Measurements from ENCODE around the gene POMGNT1.

POMGNT1 gene

DNA sequence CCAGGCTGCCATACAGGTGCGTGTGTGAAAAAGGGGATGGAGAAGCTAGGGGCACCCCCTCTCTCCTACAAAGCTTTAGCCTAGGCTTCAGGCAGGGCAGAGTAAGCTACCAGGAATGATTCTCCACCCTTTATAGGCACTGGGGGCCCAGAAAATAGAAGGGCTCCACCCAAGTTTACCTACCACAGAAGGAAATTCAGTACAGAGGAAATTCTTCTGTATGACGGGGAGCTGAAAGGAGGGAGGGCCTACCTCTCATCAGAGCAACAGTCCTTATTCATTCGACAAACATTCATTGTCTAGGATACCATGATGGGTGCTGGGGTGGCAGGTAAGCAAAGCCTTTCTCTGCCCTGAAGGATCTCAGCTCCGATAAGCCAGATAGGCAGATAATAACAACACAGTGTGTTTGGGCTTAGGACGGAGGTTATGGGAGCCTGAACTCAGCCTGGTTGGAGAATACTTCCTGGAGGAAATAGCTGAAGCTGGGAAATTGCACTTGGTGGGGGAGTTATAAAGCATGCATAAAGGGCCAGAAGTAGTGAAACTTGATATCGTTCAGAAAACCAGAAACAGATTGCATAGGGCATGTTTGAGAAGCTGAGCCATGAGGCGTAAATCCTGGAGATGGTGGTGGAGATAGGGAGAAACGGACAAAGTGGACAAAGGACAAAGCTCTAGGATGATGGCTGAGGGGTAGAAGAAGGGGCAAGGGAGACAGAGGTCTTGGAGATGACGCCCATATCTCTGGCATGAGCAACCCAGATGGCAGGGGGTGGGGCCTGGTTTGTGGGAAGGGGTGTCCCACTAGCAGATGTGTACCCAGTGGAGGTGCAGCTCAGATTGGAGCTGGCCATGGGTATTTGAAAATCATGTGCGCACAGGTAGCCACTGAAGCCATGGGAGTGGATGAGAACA, 16.6 kb downstream of the POMGNT1 start:
- DNase-seq, result no peak

DNA sequence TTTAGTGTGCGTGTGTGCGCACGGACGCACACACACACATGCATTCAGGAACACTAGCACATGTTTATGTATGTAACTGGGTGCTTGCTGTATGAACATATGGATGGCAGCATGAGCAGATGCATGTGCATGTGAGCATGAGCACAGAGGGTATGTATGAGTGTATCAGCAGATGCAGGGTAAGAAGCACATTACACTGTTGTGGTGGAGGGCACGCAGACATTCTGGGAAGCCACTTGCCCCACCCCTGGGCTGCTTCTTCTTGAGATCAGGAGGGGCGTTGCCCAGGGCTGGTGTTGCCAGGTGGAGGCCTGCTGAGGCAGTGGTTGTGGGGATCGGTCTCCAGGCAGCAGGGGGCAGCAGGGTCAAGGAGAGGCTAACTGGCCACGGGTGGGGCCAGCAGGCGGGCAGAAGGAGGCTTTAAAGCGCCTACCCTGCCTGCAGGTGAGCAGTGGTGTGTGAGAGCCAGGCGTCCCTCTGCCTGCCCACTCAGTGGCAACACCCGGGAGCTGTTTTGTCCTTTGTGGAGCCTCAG, 18.1 kb downstream of the POMGNT1 start:
- DNase-seq, result peak; percentile 52

DNA sequence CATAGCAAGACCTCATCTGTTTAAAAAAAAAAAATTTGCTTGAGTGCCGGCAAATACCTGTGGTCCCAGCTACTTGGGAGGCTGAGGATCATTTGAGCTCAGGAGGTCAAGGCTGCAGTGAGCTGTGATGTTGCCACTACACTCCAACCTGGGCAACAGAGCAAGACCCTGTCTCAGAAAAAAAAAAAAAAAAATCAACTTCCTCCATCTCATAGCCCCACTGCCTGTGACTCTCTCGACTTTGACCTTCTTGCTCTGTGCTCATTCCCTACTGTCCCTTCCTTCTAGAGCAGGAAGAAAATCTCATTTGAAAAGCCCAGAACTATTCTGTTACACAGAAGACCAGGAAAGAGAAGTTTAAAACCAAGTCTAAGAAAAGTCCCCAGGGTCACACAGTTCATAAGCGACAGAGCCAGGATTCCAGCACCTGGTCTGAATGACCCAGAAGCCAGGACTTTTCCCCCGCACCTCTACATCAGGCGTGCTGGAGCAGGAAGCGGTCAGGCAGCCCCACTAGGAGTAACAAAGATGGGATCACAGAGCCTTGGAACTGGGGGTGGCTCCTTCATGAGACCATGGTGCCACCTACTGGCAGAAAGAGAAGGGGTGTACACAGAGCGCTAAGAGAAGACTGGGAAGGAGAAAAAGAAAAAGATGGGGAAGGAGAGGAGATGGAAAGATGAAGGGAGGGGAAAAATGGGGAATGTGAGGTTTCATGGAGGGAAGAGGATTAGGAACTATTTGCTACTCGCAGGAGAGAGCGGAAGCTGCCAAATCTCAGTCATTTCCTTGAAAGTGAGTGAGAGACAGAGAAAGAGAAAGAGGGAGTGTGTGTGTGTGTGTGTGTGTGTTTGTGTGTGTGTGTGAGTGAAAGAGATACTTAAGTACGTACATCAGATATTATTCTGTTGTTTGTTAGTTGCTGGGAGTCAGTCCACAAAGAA, 18.8 kb downstream of the POMGNT1 start:
- peak; percentile 92 for DNase-seq

DNA sequence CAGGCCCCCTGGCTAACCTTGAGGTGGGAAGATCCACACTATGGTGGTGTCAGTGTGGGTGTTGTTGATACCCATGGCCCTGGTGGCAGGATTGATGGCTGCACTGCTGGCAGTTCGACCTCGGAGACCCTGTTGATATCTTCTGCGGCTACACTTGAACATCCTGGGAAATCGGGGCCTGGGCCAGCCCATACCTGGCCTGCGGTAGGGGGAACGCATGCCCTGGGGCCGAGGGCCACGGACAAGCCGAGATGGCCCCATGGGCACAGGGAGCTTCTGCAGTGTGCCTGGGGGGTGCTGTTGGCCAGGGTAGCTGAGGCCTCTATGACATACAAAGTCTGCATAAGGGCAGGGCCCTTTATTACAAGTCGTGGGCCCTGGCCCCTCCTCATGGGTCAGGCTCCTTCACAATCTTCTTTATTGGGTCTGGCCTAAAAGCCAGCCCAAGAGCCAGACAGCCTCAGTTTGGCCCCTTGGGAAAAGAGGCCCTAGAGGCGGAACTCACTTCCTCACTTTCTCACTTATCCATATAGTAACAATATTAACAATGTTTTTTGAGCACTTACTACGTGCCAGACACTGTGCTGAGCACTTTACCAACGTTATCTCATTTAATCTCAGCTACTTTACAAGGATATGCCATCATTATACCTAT, 21.9 kb downstream of the POMGNT1 start, which contains the start of gene P3R3URF:
Gene P3R3URF, minus strand, starts transcription at position 278 of the 655 bp plus-strand sequence. Its CDS starts 17 bp downstream, at position 261.
- no peak for DNase-seq

DNA sequence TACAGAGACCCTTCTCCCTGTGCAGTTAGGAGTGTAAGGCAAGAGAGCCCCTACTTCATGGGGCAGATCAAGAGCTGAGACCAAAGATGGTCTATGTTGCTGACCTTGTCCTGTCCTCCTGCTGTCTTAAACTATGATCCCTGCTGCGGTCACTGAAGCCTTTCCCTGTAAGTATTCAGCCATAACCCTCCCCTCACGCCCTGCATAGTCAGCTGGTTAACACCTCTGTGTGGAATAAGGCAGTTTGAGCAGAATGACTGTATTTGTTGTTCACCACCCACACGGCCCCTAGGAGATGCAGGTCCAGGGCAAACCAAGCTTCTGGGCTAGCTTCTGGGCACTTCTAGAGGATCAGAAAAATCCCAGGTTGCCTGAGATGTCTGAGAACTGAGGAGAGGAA, 23.0 kb downstream of the POMGNT1 start:
- DNase-seq, result no peak

DNA sequence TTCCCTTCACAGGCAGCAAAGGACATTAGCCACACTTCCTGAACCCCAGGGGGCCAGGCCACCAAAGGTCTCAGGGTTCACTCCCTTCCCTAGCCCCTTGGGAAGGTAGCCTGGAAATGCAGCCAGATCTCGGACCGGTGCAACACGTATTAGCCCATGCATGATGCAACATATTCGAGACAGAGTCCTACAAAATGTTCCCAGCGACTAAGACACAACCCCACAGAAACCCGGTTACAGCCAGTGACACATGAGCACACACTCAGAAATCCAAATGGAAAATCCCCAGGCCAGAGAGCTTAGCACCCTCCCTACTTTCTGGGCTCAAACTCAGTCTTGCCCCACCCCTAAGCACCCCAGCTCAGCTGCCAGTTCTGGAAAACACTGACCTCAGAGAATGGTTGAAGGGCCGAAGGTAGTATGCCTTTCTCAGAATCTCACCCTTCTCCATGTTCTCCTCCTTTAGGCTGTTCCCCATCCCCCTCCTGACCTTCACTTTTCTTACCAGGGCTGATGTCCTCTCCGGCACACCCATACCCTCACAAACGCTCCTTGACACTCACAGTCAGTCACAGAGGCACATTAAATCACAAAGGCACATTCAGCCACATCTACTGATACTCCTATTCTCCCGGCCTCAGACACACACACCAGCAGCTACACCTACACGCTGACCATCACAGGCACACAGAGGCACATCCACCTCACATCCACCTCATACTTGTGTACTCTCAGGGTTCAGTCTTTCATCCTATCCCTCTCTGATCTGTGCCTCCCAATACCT, 23.6 kb downstream of the POMGNT1 start, which contains the start of gene TSPAN1:
Gene TSPAN1, plus strand, starts transcription at position 640 of the 784 bp plus-strand sequence. CDS start 6,021 bp downstream, outside the sequence.
- no peak for DNase-seq

DNA sequence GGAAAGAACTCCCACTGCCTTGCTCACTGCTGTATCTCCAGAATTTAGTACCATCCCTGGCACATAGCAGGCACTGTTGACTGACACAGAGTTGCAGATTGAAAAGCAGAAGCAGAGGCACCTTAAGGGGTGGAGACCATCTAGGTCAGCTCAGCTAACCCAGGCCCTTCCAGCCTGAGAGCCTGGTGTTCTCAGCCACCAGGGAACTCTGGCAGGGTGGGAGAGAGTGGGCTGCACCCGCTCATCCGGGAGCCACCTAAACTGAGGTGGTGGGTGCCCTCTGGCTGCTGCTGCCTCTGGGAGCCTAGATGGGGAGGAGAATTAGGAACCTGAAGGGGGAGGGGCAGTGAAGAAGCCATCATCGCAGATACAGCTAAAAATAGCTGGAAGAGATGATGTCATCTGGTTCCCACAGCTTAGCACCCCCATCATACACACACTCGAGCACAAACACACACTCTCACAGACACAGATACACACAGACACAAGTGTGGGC, 24.8 kb downstream of the POMGNT1 start:
- DNase-seq, result no peak

DNA sequence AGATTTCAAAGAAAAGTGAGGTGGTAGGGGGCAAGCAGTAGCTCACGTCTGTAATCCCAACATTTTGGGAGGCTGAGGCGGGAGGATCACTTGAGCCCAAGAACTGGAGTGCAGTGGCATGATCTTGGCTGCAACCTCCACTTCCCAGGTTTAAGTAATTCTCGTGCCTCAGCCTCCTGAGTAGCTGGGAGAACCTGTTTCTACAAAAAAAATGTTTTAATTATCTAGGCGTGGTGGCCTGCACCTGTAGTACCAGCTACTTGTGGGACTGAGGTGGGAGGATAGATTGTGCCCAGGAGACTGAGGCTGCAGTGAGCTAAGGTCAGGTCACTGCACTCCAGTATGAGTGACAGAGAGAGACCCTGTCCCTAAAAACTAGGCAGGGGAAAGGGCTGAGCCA, 25.9 kb downstream of the POMGNT1 start:
- DNase-seq, result no peak

DNA sequence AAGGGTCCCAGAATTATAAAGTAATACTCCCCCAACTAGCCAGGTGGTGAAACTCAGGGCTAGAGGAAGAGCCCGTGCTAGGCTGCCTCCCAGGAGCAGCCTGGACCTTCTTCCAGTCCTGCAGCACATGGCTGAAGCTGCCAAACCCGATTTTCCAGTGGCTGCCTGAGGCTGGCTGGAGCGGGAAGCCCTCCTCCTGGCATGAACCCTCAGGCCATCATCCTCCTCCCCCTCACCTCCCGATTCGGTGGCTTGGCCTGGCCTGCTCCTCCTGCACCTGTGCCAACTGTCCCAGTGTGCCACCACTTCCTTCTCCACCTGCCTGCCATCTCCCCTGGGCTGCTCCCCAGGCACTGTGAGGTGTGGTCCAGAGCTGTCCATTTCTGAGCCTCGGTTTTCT, 26.4 kb downstream of the POMGNT1 start:
- DNase-seq, result no peak

DNA sequence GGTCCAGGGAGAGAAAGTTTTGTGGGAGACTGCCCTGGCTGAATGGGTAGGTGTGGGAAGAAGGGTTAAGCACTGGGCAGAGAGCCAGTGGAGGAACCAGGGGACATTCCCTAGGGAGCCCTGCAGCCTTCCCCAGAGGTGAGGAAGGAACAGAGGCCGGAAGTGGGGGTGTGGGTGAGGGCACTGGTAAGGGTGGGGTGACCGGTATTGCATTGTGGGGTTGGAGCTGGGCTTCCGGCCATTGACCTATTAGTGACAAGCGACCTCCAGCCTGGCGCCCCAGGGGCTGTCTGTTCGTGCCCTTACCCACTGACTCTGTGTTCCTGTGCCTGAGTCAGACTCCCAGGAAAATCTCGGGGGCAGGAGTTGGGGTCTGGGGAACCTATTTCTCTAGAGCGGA, 26.9 kb downstream of the POMGNT1 start:
- DNase-seq, result no peak

DNA sequence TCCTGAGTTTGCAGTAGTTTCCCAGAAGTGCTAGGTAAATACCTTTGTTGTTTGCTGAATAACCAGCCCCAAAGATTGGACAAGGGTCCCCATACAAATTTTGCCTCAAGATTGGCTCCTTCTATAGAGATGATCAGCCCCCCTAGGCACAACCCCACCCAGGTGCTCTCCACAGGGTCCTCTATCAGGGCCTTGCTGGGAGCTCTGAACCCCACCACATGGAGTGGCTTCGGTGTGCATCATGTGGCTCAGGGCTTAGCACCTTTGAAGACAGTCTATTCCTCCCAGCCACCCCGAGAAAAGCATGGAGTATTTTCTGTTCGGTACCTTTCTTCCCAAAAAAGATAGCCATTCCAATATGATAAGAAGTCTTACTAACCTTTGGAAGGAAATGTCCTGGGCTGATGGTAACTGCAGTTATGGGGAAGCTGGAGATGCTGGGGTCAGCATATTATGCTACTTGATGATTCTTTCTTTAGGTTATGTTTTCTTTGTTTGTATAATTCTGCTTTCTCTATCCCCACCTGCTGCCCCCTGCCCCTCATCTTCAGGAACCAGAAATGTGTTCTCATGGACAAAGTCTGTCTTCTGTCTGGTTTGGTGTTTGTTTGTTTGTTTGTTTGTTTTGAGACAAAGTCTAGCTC, 28.3 kb downstream of the POMGNT1 start:
- no peak for DNase-seq

DNA sequence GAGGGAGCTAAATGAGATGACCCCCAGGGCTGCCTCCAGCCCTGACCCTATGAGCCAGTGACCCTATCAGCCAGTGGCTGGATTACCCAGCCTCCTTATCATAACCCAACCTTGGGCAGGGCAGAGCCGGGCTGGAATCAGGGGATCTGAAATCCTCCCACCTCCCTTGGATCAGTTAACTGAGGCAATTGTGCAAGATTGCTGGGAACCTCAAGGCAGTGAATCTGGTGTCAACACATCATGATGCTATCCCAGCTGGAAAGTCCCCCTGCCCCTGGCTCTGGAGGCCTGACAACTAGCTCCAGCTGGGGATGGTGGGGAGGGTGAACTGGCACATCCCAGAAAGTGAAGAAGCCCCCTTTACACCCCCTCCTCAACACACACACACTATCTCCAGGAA, 29.8 kb downstream of the POMGNT1 start:
- no peak for DNase-seq

DNA sequence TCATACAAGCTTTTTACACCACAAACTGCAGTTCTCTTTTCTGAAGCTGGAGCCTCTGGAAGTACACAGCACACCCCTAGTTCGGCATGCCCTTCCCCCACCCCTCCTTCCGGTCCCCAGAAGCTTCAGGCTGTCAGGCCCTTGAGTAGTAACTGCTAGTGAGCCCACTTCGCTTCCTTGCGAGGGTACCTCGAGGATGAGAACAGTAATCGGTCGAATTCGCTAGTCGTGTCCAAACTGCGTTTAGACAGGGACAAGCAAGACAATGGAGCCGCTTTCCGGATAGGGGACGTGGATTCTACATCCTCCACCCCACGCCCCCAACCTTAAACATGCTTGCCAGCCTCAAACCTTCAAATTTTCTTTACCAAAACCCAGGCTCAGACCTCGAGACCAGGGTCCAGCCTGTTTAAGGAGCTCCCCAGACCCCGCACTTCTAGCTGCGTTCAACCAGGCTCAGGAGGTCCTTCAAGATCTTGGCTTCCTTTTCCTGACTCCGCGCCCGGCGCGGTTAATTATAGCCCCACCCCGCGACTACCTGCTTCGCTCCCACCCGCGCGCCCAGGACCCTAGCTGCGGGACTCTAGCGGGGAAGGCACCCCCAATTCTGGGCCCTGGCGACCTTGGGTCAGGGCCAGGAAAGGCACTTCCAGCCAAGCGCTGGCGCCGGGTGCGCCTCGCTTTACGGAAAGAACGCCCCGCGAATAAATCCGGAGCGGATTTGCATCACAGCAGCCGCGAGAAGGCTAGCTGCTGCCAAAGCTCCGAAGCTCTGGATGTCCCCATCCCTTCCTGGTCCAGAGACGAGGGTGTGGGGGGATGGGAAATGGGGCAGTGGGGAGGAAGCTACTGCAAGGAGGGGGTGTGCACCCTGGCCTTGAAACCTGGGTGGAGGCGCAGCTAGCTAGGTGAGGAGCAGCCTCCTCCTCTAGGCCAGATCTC, 31.4 kb downstream of the POMGNT1 start:
- peak; percentile 14 for DNase-seq

DNA sequence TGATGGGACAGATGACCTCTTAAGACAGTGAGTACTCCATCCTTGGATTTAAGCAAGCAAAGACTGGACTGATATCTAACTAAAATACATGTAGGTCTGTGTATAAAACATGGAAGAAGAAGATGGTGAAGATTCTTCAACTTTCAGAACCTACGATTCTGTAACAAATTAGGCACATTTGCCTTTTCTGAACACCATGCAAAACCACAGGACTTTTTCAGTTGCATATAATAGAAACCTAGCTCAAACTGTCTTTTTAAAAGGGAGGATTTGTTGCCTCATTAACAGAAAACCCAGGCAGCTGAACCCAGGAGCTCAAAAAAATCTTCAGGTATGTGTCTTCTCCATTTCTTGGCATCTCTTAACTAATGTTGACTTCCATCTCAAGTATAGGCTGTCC, 38.0 kb downstream of the POMGNT1 start:
- no peak for DNase-seq

DNA sequence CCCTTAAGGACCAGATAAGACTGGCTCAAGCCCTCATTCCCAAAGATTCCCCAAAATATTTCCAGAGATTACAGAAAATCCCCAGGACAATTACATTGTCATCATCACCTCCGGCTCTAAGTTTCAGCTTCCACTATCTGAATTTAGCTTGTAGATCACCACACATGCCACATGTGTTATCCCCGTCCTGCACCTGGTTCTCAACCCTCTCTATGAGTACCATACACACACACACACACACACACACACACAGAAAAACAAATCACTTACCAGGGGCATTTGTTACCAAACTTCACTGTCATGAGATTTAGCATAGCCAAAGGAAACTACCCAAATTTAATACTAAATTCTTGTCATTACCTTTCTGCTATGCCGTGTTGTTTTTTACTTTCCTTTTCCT, 38.7 kb downstream of the POMGNT1 start:
- DNase-seq, result no peak

DNA sequence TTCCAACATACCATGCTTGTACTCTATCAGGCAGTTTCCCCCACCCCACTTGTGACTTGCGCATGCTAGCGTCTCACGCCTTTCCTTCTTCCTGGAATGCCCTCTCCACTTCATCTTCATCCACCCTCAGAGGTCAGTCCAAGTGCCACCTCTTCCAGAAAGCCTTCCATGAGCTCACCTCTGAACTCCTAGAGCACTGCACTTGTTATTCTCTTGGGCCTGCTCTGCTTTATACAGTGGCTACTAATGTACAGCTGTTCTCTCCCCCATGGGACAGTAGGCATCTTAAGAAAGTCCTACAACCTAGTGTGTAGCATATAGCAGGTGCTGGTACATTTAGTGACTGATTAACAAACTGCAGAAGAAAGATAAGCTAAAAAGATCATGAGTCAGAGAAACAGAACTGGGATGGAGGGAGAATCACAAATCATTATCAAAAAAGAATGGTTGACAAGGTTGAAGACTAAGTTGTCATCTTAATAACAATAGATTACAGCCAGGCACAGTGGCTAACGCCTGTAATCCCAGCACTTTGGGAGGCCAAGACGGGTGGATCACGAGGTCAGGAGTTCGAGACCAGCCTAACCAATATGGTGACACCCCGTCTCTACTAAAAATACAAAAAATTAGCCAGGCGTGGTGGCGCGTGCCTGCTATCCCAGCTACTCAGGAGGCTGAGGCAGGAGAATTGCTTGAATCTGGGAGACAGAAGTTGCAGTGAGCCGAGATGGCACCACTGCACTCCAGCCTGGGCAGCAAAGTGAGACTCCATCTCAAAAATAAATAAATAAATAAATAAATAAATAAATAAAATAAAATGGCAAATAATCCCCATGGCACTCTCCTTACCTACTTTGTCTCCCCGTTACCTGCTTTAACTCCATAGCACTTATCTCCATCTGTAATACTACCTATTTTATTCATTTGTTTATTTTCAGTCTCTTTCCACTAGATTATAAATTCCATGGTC, 39.6 kb downstream of the POMGNT1 start:
- DNase-seq, result no peak

DNA sequence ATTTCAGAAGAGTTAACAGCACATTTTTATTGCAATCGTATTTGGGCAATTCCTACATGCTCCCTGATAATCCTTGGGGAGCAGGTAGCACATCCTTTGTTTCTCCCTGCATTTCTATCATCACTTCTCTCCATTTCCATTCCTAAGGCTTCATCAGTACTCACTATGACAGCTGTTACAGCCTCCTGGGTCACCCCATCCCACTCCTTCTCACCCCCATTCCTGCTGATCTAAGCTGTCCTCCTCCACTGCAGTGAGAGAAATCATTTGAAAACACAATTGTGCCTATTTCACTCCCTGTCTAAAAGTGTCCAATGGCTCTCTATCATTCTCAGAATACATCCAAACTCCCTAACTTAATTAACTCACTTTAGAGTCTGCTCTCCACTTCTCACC, 40.3 kb downstream of the POMGNT1 start:
- no peak for DNase-seq

DNA sequence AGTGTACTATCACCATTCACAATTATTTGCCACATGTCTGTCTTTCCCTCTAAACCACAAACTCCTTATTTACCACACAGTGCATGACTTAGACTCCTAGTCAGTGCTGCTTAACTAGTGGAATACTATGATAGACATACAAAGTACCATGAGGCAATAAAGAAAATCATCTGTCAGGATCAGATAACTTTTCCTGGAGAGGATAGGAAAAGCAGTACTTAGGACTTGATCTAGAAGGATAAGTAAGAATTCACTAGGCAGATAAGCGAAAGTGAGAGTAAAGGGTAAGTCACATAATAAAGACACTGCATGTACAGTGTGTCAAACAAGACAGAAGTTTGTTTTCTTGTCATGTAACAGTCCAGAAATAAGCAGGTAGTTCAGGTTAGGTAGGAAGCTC, 44.5 kb downstream of the POMGNT1 start:
- DNase-seq, result no peak

DNA sequence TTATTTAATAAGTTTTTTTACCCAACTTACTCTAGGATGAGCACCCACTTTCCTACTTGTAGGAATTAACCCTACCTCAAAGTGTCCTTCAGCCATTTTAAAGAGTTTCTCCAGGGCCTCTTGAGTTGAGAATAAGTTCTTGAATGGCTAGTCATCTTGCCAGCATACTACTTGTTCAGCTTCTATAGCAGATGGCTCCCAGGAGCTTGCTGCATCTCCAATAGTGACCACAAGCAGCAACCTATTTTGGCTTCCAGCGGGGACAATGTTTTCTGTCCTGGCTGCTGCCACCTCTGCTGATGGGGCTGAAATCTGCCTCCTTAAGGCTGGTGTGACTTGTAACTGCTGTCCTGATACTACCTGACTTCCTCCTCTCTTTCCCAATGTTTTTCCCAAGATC, 45.0 kb downstream of the POMGNT1 start:
- no peak for DNase-seq
